ENCODE results near the gene CANX.
"Not testable (repeated sequence)": the region's sequence is repeated elsewhere in the genome, so short reads cannot be mapped to it uniquely, and the experiment has no call there.

The CANX gene

DNA sequence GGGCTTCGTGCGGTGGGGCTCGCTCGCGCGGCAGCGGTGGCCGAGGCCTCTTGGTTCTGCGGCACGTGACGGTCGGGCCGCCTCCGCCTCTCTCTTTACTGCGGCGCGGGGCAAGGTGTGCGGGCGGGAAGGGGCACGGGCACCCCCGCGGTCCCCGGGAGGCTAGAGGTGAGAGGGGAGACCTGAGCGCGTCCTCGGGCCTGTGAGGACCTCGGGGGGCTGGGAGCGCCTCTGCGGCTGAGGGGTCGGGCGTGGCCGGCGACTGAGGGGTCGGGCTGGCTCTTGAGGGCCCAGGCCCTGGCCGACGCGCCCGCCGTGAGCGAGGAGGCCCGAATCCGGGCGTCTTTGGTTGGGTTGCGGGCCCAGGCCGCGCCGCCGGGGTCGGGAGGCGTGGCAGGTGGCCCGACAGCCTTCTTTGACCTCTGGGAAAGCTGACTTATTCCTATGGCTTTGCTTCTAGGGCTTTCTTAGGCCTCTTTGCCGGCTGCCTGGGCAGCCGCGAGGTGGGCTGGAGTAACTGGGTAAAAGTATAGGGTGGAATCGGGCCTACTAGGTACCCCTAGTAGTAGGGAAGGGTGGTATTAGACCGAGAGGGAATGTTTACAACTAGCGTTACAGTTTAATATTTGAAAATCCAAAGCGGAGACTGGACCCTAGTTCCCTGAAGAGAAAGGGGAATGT lies at the start of gene CANX:
TSS of gene CANX (plus strand) at position 33 of the 681 bp plus-strand sequence. CDS start 6,715 bp downstream, outside the sequence.
- no peak for DNase-seq

- not testable (repeated sequence) for DNase-seq
Measured at GRCh38 chr5:179649166-179649703, 49.5 kb upstream of the CANX start.

GRCh38 chr5:179650245-179650644 lies 48.5 kb upstream of the CANX start:
- not testable (repeated sequence) for DNase-seq

DNA sequence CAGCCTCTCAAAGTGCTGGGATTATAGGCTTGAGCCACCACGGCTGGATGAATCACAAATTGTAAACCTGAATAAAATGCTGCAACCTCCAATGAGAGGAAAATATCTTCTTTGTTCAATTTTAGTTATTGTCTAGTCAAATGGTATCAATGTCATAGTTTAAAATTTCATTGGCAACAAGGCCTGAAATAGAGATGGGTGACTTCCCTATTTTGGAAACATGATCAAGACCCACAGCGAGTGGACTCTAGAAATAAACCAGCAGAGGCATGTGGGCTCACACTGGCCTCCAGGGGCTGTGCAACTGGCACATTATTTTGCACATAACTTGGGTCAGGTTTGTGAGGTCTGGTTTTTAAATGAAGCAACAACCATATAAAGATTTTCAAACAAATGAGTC lies 45.6 kb upstream of the CANX start:
- DNase-seq: not testable (repeated sequence)

DNA sequence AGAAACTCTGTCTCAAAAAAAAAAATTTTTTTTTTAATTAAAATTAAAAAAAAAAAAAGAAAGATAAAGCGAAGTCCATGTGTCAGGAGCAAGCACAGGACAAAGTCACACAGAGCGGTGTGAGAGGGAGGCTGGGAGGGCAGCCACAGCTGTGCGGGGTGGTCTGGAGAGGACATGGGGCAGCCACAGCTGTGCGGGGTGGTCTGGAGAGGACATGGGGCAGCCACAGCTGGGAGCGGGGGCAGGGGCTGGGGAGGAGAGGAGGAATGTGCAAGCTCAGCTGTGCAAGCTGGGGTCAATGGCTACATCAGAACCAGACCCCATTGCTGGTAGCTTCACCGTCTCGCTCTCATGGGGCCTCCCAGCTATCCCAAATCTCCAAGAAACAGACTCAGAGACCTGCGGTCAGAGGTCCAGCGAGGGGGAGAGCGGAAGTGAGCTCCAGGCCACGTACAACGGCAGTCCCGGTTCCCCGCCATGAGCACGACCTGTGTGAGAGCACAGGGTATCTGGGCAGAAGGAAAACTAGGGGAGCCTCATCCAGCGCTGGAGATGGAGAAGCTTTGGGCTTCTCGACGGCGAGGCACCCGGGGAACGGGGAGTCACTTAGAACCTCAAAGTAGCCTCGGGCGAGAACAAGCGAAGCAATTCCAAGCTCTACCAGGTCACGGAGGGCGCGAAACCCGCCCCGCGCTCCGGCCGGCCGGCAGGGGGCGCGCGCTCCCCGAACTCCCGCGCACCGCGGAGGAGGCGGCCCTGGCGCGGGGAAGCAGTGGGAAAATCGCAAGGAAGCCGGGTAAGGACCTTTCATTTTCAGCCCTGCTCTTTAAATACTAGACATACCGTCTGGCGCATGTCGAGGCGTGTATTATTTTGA lies 41.2 kb upstream of the CANX start:
- not testable (repeated sequence) for DNase-seq

DNA sequence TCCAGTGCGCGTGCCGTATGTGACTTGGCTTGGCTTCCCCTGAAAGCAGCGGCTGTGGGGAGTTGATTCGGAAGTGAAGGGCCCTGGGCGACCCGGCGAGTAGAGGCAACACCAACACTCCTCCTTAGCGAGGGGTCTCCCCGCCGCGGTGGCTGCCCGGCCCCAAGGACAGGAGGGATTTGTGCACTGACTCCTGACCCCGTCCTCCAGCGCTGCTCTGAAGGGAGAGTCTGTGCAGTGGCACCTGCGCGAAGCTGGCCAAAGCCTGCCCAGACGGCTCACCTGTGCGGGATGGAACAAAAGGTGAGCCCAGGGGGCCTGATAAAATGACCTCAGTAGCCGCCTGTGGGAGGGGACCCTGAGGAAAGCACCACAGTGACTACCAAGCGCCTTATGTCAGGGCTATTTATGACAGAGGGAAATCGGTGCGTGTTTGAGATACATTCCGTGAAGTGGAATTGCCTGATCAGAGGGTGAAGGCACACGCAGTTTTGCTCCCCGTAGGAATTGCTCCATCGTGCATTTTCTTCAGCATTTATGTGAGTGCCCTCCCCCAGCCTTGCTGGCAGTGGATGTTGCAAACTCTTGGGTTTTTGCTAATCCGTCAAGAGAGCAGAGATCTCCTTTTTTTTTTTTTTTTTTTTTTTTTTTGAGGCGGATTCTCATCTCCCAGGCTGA lies 40.4 kb upstream of the CANX start:
- DNase-seq: peak; percentile 6

GRCh38 chr5:179661647-179662046 lies 37.1 kb upstream of the CANX start:
- DNase-seq: not testable (repeated sequence)

DNA sequence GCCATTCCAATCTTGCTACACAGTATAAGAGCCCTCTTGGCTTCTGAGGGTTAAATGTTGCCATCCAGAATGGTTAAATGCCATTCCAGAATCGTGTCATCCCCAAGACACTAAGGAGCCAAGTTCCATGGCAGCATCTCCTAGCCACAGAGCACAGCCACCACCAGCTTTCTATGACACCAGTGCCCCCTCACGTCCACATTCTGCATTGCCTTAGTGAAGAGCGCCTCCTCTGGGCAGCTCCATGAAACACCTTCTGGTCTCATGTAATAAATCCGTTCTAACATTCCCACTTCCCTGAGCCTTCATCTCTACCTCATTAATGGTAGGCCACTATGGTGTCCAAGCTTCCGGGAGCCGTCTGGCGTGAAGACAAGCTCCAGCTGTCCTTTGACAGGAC lies 30.4 kb upstream of the CANX start:
- no peak for DNase-seq

DNA sequence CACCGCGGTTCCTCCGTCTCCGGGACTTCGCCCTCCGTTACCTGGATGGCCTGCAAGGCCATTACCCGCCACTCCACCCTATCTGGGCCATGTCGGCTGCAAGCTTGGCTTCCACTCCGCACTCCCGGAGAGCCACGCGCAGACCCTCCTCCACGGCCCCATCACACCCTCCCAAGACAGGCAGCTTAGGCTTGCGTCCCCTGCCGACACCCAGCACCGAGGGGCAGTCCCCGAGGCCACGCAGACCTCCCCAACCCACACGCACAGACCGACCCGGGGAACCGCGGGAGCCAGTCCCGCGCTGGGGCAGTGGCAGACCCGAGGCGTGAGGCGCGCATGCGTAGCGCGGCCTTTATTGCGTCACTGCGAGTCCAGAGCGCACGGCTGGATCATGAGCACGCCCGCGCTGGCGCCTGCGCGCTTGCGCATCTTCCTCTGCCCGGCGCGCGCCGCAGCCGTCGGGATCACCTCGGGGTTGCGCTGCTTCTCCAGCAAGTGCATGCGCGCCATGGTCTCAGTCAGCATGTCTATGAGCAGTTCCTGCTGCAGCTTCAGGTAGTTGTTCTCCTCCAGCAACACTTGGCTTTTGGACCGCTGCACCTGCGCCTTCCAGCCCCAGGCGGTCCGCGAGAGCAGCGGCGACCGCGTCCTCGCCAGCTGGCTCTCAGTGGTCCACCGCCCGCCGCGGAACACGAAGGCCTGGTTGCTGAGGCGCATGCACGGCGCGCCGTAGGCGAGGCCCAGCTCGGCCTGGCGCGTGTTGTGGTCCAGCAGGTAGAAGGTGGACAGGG lies 20.3 kb upstream of the CANX start:
- peak; percentile 86 for DNase-seq

- DNase-seq: no peak
Measured at GRCh38 chr5:179679014-179679674, 19.6 kb upstream of the CANX start.

DNA sequence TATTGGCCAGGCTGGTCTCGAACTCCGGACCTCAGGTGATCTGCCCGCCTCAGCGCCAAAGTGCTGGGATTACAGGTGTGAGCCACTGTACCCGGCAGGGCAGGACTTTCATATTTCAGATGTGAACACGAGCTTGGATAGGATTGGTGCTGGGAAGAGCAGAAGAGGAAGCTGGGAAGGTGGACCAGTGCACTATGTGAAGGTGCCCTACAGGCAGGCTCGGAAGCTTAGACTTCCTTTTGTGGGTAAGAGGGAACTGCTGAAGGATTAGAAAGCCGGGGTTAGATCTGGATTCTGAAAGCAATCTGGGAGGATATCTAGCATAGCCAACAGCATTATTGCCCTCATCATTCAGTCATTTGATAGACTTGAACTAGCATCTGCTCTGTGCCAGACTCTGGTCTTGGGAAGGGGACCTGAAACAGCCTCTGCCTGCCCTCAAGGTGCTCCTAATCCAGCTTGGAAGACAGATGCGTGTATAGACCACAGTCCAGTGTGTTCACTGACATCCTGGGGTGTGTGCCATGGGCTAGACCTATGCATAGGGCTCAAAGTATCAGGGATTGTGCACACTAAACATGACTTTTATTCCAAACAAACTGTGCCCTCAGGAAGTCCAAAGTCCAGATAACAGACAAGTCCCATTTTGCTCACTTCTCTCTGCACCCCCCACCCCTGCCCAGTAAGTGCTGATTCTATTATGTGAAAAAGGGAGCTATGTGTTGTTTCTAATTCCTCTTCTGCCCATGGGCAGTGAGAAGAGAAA lies 18.6 kb upstream of the CANX start:
- no peak for DNase-seq

DNA sequence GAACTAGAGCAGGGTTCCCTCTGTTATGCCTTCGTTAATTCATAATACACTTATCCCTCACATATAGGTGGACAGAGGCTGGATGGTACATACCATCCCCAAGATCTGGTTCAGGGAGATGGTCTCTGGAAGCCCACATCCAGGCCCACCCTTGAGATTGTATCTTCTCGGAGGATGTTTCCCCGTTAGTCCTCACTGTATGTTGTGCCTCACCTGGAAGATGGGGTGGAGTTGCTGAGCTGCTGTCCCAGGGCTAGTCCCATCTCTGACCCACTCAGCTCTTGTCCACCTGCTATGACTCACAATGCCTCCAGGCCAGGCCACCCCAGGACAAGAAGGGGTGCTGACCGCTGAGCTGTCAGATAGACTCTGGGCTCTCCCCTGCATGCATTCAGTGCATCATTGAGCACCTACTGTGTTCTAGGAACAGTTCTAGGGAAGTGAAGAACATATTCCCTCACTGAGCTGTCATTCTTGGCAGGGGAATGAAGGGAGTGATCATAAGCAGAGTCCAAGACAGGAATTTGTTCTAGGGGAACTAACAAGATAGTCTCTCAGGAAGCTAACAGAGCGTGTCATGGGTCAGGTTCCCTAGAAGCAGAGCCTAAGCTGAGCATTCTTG lies 17.9 kb upstream of the CANX start, which contains the start of gene CBY3:
TSS of gene CBY3 (minus strand) at position 255 of the 622 bp plus-strand sequence. CDS start at position 139, 116 bp downstream.
- no peak for DNase-seq

DNA sequence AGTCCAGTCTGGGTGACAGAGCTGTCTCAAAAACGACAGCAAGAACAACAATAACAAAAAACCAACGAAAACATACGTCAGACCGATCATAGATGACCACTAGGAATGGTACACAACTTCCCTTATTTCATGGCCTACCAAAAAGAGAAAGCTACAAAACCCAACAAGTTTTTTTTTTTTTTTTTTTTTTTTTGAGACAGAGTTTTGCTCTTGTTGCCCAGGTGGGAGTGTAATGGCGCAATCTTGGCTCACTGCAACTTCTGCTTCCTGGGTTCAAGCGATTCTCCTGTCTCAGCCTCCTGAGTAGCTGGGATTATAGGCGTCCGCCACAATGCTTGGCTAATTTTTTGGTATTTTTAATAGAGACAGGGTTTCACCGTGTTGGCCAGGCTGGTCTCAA lies 9.6 kb upstream of the CANX start:
- not testable (repeated sequence) for DNase-seq

- DNase-seq: no peak
Measured at GRCh38 chr5:179694561-179694960, 4.2 kb upstream of the CANX start.

DNA sequence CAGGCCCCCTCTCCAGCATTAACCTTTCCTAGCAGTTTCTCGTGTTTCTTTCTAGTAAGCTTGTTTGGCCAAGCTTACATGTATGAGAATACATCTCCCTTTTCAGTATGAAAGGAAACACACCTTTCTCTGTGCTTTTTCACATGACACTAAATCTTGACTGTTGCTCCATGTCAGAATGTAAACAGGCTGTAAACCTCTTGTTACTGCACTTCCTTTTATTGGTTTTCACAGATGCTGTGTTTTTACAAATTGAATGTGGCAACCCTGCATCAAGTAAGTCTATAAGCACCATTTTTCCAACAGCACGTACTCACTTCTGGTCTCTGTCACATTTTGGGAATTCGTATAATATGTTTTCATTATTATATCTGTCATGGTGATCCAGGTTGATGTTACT lies 2.2 kb upstream of the CANX start:
- no peak for DNase-seq

GRCh38 chr5:179697108-179697507 lies 1.7 kb upstream of the CANX start:
- DNase-seq: no peak

DNA sequence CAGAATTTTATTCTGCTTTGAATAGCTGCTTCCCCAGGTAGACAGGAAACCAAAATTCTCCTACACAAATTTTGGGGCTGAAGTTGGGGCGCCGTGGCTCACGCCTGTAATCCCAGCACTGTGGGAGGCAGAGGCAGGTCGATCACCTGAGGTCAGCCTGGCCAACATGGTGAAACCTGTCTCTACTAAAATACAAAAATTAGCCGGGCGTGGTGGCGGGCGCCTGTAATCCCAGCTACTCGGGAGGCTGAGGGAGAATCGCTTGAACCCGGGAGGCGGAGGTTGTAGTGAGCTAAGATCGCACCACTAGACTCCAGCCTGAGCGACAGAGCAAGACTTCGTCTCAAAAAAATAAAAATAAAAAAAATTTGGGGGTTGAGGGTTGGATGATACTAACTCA lies 1.2 kb upstream of the CANX start:
- DNase-seq: not testable (repeated sequence)

DNA sequence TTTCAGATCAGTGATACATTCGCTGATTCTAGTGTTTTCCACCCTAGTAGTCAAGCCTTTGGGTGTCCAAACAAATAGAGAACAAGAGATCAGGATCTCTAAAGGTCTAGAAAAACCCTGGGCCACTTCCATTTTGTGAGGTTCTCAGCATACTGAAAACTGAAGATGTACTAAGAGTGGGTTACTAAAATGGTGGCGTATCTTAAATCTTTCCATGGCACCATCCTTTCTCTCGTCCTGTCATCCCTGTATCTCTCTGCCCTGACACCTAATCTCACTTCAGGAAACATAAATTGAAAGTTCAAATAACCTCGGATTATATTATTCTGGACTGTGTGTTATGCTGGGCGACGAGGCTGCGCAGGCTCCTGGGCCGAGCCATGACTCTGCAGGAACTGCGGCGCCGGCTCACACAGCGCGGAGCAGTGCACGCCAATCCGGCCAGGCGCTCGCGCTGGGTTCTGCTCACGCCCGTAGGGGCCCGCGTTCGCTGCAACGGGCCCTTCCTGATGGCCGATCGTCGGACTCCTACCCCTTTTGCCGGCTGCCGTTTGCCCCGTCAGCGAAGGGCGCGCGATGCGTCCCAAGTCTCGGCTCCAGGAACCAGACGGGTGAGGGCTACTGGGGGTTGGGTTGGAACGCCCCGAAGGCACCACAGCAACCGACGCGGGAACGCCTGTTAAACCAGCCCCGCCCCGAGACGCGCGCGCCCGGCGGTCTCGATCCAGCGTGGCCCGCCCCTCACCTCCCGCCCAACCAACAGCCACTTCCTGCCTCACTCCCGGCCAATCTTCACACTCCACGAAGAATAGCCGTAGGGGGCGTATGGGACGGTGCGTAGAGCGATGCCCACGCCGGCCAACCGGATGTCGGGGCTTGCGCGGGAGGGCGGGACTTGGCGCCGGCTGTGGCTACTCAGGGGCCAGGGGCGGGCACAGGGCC lies 503 bp upstream of the CANX start:
- DNase-seq: peak; percentile 94

DNA sequence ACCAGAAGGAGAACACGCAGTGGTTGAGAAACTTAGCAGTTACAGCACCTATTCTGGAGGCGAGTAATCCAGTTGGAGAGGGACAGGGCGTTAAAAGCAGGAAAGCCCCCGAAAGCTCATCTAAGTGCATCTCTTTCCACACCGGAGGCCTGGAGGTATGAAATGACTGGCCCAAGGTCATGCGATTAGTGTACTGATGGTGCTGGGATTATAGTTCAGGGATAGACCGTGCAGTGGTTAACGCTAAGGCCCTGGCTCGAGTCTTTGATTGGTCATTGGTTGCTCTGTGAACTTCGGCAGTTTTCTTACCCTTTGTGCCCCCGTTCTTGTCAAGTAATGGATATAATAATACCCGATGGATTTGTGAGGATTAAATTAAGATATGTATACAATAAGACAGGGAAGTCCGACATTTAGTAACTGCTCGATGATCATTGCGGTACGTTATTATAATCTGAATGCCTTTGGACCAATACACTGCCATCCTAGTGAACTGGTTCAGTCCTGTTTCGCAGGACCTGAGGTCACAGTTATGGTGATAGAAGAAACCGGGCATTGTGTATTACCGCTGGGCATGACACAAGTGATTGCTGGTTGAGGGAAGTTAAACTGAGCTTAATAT lies 960 bp downstream of the CANX start:
- no peak for DNase-seq

Data from NCI-H2171 treated with DMSO at 0.1 percent for 48 hours (cell line).